ENCODE results near the gene AK5.

Gene AK5

GRCh38 chr1:77316006-77316405, 34.2 kb downstream of the AK5 start:
- TF ChIP-seq, protein P1, sequence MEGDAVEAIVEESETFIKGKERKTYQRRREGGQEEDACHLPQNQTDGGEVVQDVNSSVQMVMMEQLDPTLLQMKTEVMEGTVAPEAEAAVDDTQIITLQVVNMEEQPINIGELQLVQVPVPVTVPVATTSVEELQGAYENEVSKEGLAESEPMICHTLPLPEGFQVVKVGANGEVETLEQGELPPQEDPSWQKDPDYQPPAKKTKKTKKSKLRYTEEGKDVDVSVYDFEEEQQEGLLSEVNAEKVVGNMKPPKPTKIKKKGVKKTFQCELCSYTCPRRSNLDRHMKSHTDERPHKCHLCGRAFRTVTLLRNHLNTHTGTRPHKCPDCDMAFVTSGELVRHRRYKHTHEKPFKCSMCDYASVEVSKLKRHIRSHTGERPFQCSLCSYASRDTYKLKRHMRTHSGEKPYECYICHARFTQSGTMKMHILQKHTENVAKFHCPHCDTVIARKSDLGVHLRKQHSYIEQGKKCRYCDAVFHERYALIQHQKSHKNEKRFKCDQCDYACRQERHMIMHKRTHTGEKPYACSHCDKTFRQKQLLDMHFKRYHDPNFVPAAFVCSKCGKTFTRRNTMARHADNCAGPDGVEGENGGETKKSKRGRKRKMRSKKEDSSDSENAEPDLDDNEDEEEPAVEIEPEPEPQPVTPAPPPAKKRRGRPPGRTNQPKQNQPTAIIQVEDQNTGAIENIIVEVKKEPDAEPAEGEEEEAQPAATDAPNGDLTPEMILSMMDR (IDR thresholded peaks at IDR 0.05; ENCODE audit: borderline replicate concordance, control extremely low read depth, extremely low read depth, insufficient read depth, missing control alignments), result no peak
- no peak for DNase-seq (ENCODE audit: low spot score)
- in situ Hi-C loops (cut with MboI; ENCODE audit: low sequenced_read_pairs, unreplicated experiment), result no loop called here

GRCh38 chr1:77316966-77317365, 35.1 kb downstream of the AK5 start:
- in situ Hi-C loops (cut with MboI; ENCODE audit: low sequenced_read_pairs, unreplicated experiment), result no loop called here
- TF ChIP-seq, protein P1 (IDR thresholded peaks at IDR 0.05; ENCODE audit: borderline replicate concordance, control extremely low read depth, extremely low read depth, insufficient read depth, missing control alignments), result no peak
- no peak for DNase-seq (ENCODE audit: low spot score)

DNA sequence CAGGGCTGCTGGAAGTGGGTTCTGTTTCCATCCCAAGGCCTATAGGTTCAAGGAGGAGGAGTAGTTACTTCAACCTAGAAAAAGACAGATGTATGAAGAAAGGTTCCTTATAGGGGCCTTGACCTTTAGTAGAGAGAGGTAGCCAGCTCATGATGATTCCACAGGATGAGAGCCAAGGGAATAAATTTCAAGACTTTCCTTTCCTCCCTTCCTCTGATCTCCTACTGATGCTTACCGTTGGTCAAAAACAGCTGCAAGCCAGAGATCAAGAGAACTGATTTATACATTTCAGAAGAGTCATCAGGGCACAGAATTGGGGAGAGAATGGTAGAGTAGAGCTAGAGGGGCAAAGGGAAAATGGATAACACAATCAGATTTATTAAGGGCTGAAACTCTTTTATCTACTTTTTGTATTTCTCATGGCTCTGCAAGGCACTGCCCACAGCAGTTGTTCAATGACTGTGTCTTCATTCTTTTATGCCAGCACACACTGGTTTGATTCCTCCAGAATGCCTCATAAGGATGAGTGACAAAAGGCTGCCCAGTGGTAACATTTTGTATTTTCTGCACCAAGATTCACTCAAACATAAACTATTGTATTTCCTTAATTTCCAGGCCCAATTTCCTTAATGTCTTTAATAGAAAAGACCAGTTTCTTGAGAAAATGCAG, 37.4 kb downstream of the AK5 start:
- TF ChIP-seq, protein P1 (IDR thresholded peaks at IDR 0.05; ENCODE audit: borderline replicate concordance, control extremely low read depth, extremely low read depth, insufficient read depth, missing control alignments), result no peak
- in situ Hi-C loops (cut with MboI; ENCODE audit: low sequenced_read_pairs, unreplicated experiment), result no loop called here
- no peak for DNase-seq (ENCODE audit: low spot score)

DNA sequence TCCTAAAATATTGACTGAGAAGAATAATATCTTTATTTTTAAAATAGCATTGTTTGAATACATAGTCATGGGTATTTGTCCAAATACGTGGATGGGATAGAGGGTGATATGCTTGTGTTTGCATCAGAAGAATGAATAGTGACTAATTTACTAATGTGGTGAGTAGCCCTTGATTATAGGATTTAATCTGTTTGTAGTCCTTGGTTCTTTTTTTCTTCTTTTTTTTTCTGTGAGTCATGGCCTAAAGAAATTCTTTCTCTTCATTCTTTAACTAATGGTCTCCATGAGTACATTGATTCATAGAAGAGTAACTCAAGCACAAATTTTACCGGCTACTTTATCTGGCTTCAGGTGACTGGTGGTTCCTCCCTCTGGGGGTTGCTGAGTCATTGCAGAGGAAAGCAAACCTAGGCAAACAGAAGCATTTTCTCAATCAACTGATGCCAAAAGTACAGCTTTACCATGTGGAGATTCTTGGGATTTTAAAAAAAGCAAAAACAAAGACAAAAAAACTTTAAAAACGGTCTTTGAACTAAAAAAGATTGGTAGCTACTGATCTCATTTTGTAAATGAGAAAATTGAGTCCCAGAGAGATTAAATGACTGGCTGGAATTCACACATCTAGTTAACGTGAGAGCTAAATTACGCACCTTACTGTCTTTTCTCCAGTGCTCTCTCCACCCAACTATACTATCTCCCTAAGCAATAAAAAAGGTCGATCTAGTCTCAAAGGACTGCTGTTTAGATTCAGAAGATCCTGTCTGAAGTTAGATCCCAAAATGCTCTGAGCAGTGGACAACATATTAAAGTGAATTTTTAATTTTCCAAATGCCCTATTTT, 40.5 kb downstream of the AK5 start:
- TF ChIP-seq, protein P1 (IDR thresholded peaks at IDR 0.05; ENCODE audit: borderline replicate concordance, control extremely low read depth, extremely low read depth, insufficient read depth, missing control alignments), result no peak
- in situ Hi-C loops (cut with MboI; ENCODE audit: low sequenced_read_pairs, unreplicated experiment), result no loop called here
- no peak for DNase-seq (ENCODE audit: low spot score)

GRCh38 chr1:77333501-77333900, 51.7 kb downstream of the AK5 start:
- TF ChIP-seq, protein P1 (IDR thresholded peaks at IDR 0.05; ENCODE audit: borderline replicate concordance, control extremely low read depth, extremely low read depth, insufficient read depth, missing control alignments), result no peak
- in situ Hi-C loops (cut with MboI; ENCODE audit: low sequenced_read_pairs, unreplicated experiment), result no loop called here
- DNase-seq (ENCODE audit: low spot score), result no peak

GRCh38 chr1:77336729-77337128, 54.9 kb downstream of the AK5 start:
- in situ Hi-C loops (cut with MboI; ENCODE audit: low sequenced_read_pairs, unreplicated experiment), result no loop called here
- TF ChIP-seq, protein P1 (IDR thresholded peaks at IDR 0.05; ENCODE audit: borderline replicate concordance, control extremely low read depth, extremely low read depth, insufficient read depth, missing control alignments), result no peak
- no peak for DNase-seq (ENCODE audit: low spot score)

All from GM13976 (cell line).